HCT116 (cell line): ENCODE data around the gene TJP3.
A peak's percentile ranks its signal among the peaks of the same experiment; 100 is the strongest.

ENCODE experiments used
- CTCF ChIP-seq, 3 experiments: fragments of 200-600 bp in 1 of 3; sonication (generic) in 1 of 3; IDR thresholded peaks in 2 of 3; conservative IDR thresholded peaks in 1 of 3; 2 replicates each; pipeline ENCODE4 v1.5.1; 2012 to 2017; ENCODE audit warnings: low read depth in 2 of 3, low read length in 2 of 3, antibody characterized with exemption in 1 of 3, borderline replicate concordance in 1 of 3, control low read depth in 1 of 3, mild to moderate bottlenecking in 1 of 3, mixed read lengths in 1 of 3, mixed run types in 1 of 3, moderate library complexity in 1 of 3; ENCODE audit not compliant: insufficient read depth in 1 of 3
- EZH2 ChIP-seq: fragments of 200-600 bp; sonication (generic); IDR thresholded peaks from 2 replicates; pipeline ENCODE4 v1.6.1; 2017; ENCODE audit warnings: antibody characterized with exemption, mixed run types
- MAX ChIP-seq: IDR thresholded peaks from 2 replicates; pipeline ENCODE4 v1.6.1; 2012
- POLR2A ChIP-seq: IDR thresholded peaks from 2 replicates; pipeline ENCODE4 v1.7.0; 2011; ENCODE audit warnings: borderline replicate concordance; ENCODE audit not compliant: insufficient read depth, insufficient read length; ENCODE audit errors: extremely low read depth
- POLR2AphosphoS5 ChIP-seq: IDR thresholded peaks from 2 replicates; pipeline ENCODE4 v1.6.1; 2011; ENCODE audit warnings: mild to moderate bottlenecking, low read depth, low read length, moderate library complexity
- REST ChIP-seq: IDR thresholded peaks from 2 replicates; pipeline ENCODE4 v1.6.1; 2012; ENCODE audit warnings: low read depth
- SIN3A ChIP-seq: IDR thresholded peaks from 2 replicates; pipeline ENCODE4 v1.6.1; 2012; ENCODE audit warnings: low read depth
- SP1 ChIP-seq: IDR thresholded peaks from 2 replicates; pipeline ENCODE4 v1.6.1; 2012; ENCODE audit warnings: low read depth
- SRF ChIP-seq: IDR thresholded peaks from 2 replicates; pipeline ENCODE4 v1.6.1; 2012; ENCODE audit warnings: low read depth
- TCF7L2 ChIP-seq: IDR thresholded peaks from 2 replicates; pipeline ENCODE4 v1.7.0; 2011; ENCODE audit warnings: borderline replicate concordance, inconsistent platforms; ENCODE audit not compliant: insufficient read depth, insufficient read length; ENCODE audit errors: extremely low read depth
- YY1 ChIP-seq: IDR thresholded peaks from 2 replicates; pipeline ENCODE4 v1.6.1; 2011; ENCODE audit warnings: low read length, low read depth, moderate library complexity, mild to moderate bottlenecking; ENCODE audit not compliant: insufficient replicate concordance; ENCODE audit errors: extremely low read depth
- ZBTB33 ChIP-seq: IDR thresholded peaks from 2 replicates; pipeline ENCODE4 v1.6.1; 2011; ENCODE audit warnings: mild to moderate bottlenecking, low read length, moderate library complexity; ENCODE audit not compliant: insufficient replicate concordance; ENCODE audit errors: extremely low read depth
- ZNF274 ChIP-seq: fragments of 200-500 bp; sonication (Bioruptor generic); IDR thresholded peaks from 2 replicates; pipeline ENCODE4 v1.6.1; 2014; ENCODE audit warnings: mild to moderate bottlenecking, low read depth, low read length, inconsistent platforms

- peak; percentile 56 for TF ChIP-seq POLR2AphosphoS5
- TF ChIP-seq POLR2A = no peak
- TF ChIP-seq EZH2 = no peak
- no peak for TF ChIP-seq SRF
- no peak for TF ChIP-seq CTCF (IDR thresholded peaks at IDR 0.05 in 2 of 3, conservative IDR thresholded peaks at IDR 0.05 in 1 of 3; ENCODE audit: borderline replicate concordance in 1 of 3, insufficient read depth in 1 of 3, low read depth in 2 of 3, low read length in 2 of 3)
- peak; percentile 81; the same call in 1 of the 2 replicates for TF ChIP-seq SIN3A
- peak; percentile 100 for TF ChIP-seq SP1
- no peak for TF ChIP-seq REST
- TF ChIP-seq YY1 = peak; percentile 69
- TF ChIP-seq ZBTB33 = peak; percentile 6
- peak; percentile 87 for TF ChIP-seq MAX
- TF ChIP-seq TCF7L2 = peak; percentile 75
- TF ChIP-seq ZNF274 = no peak
These were observed 13.1 kb downstream of the TJP3 start for GRCh38 chr19:3721131-3721886.
